Measurements from ENCODE around the gene PPIA.

Gene PPIA

DNA sequence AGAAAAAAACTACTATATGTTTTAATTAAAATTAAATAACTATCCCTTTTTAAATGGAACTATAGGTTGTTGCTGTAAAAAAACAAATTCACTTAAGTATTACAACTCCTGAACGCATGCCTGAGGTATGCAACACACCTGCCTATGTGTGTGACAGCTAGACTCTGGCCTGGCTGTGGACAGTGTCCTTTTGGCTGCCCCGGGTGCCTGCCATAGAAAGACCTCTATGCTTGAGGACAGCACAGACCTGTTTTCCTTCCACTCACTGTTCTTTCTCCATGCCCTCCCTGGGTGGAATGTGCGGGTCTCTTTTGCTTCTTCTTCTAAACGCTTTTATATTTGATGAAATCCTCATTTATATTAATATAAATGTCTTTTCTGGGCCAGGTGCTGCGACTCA lies 6.5 kb upstream of the PPIA start:
- TF ChIP-seq GABPA (IDR thresholded peaks at IDR 0.05; ENCODE audit: low read depth) (no peak), SPI1 (IDR thresholded peaks at IDR 0.05; ENCODE audit: borderline replicate concordance, low read depth) (no peak), REST (IDR thresholded peaks at IDR 0.05; ENCODE audit: insufficient replicate concordance, low read depth) (no peak), POLR2AphosphoS5 (IDR thresholded peaks at IDR 0.05; ENCODE audit: low read depth) (no peak)
- TF ChIP-seq, protein P1, sequence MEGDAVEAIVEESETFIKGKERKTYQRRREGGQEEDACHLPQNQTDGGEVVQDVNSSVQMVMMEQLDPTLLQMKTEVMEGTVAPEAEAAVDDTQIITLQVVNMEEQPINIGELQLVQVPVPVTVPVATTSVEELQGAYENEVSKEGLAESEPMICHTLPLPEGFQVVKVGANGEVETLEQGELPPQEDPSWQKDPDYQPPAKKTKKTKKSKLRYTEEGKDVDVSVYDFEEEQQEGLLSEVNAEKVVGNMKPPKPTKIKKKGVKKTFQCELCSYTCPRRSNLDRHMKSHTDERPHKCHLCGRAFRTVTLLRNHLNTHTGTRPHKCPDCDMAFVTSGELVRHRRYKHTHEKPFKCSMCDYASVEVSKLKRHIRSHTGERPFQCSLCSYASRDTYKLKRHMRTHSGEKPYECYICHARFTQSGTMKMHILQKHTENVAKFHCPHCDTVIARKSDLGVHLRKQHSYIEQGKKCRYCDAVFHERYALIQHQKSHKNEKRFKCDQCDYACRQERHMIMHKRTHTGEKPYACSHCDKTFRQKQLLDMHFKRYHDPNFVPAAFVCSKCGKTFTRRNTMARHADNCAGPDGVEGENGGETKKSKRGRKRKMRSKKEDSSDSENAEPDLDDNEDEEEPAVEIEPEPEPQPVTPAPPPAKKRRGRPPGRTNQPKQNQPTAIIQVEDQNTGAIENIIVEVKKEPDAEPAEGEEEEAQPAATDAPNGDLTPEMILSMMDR (IDR thresholded peaks at IDR 0.05; ENCODE audit: insufficient read depth, low read length): no peak
- H3K4me3 ChIP-seq (replicated peaks; ENCODE audit: insufficient read depth, low read length): no peak overlapping the region
- no peaks in the 10 kb centered on the region for H3K27me3 ChIP-seq (ENCODE audit: insufficient read depth, poor library complexity, severe bottlenecking)
- DNase-seq (ENCODE audit: low read depth in 1 of 2, low spot score in 1 of 2): no peak
- no peak overlapping the region for H3K27ac ChIP-seq (replicated peaks)

DNA sequence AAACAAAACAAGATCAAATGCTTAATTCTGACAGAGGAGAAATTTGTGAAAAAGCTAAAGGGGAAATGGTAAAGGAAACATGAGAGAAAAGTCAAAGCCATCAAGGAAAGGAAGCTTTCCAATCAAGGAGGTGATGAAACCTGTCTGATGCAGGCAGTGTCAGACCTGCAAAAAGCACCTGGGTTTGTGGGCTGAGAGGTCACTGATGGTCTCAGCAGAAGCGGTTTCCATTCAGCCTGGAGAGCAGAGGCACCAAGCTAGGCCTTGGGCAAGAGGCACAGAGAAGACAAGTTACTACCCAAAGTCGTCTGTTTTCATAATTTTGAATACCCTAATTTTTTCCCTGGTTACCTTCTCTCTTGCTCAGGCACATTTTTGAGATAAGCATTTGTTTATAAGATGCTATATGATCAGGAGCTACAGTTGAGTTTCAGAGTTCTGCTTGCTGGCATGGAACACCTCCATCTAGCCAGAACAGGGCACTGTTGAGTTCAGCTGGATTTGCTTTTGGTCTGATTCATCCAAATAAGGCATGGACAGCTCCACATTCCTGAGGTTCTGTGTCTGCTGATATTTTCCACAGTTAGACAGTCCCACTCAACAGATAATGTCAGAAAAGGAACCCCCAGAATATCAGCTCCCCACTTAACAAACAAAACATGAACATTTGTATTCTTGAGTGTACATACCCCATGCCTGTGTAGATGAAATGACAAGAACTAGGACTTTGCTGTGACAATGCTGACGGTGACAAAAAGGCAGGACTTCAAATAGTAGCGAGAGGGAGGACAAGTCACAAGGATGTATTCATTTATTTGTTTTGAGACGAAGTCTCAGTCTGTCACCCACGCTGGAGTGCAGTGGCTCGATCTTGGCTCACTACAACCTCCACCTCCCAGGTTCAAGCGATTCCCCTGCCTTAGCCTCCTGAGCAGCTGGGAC lies 4.9 kb upstream of the PPIA start:
- H3K27ac ChIP-seq (replicated peaks): no peak overlapping the region
- no peak for DNase-seq (ENCODE audit: low read depth in 1 of 2, low spot score in 1 of 2)
- no peaks in the 10 kb centered on the region for H3K27me3 ChIP-seq (ENCODE audit: insufficient read depth, poor library complexity, severe bottlenecking)
- TF ChIP-seq SPI1 (IDR thresholded peaks at IDR 0.05; ENCODE audit: borderline replicate concordance, low read depth): no peak
- TF ChIP-seq, protein P1 (IDR thresholded peaks at IDR 0.05; ENCODE audit: insufficient read depth, low read length): no peak
- no peak for TF ChIP-seq REST (IDR thresholded peaks at IDR 0.05; ENCODE audit: insufficient replicate concordance, low read depth)
- TF ChIP-seq POLR2AphosphoS5 (IDR thresholded peaks at IDR 0.05; ENCODE audit: low read depth): no peak
- no peak for TF ChIP-seq GABPA (IDR thresholded peaks at IDR 0.05; ENCODE audit: low read depth)
- no peak overlapping the region for H3K4me3 ChIP-seq (replicated peaks; ENCODE audit: insufficient read depth, low read length)

DNA sequence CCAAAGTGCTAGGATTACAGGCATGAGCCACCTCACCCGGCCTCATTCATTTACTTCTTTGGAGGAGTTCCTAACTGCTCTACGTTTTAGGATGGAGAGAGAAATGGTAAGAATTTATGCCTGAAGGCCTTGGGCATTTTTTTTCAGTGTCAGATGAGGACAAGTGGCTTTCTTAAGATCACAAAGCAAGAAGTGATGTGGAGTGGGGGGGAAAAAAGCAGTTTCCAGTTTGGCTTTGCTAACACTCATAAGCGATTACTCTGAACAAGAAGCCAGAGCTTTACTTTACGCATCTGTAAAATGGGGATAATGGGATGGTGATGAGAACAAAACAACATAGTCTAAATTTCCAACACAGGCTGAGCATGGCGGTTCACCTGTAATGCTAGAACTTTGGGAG lies 2.6 kb upstream of the PPIA start:
- no peak overlapping the region for H3K4me3 ChIP-seq (replicated peaks; ENCODE audit: insufficient read depth, low read length)
- H3K27me3 ChIP-seq (ENCODE audit: insufficient read depth, poor library complexity, severe bottlenecking): no peaks in the 10 kb centered on the region
- no peak for DNase-seq (ENCODE audit: low read depth in 1 of 2, low spot score in 1 of 2)
- H3K27ac ChIP-seq (replicated peaks): no peak overlapping the region
- no peak for TF ChIP-seq REST (IDR thresholded peaks at IDR 0.05; ENCODE audit: insufficient replicate concordance, low read depth)
- TF ChIP-seq, protein P1 (IDR thresholded peaks at IDR 0.05; ENCODE audit: insufficient read depth, low read length): no peak
- no peak for TF ChIP-seq GABPA (IDR thresholded peaks at IDR 0.05; ENCODE audit: low read depth)
- no peak for TF ChIP-seq SPI1 (IDR thresholded peaks at IDR 0.05; ENCODE audit: borderline replicate concordance, low read depth)
- TF ChIP-seq POLR2AphosphoS5 (IDR thresholded peaks at IDR 0.05; ENCODE audit: low read depth): no peak

Measured in HL-60 (cell line).